ENCODE results near the gene EML4. TPM values are rescaled to one million over a fixed set of nuclear protein-coding genes. Genes with fewer than 3 reads are reported as not detected.

Gene EML4
- total and polyA plus RNA-seq, 2 of the 13 experiments (the other 11 are each of a cell fraction or from before 2014, with no cell fraction given): 243 to 476 TPM

DNA sequence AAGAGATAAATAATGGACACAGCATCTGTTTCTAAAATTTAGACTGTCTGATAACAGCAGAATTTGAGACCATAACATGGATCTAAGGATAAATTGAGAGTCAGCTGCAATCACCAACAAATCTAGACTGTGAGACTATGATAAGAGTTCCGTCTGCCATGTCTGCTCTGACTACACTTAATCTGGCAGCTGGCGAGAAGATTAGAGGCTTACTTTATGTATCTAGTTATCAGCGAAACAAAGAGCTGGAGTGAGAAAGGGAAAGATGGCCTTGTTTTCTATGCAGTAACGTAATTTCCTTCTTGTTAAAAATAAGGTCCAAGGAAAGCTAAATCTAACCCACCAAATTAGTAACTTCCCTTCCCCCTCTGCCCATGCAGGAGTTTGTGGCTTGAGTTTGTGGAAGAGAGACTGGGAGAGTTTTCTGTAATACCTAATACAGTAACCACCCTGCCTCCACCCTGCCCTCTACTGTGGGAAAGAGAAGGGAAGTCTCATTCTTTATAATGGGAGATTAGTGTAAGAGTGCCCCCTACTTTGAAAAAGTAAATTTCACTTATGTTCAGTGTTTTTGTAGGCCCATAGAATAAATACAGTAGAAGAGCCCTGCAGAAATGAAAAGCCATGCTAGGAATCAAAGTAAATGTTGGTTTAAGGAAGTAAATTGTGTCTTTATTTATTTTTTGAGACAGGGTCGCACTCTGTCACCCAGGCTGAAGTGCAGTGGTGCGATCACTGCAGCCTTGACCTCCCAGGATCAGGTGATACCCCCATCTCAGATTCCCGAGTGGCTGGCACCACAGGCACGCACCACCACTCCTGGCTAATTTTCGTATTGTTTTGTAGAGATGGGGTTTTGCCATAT is 27.5 kb downstream of the EML4 start (continued):
- TF ChIP-seq, protein P1, sequence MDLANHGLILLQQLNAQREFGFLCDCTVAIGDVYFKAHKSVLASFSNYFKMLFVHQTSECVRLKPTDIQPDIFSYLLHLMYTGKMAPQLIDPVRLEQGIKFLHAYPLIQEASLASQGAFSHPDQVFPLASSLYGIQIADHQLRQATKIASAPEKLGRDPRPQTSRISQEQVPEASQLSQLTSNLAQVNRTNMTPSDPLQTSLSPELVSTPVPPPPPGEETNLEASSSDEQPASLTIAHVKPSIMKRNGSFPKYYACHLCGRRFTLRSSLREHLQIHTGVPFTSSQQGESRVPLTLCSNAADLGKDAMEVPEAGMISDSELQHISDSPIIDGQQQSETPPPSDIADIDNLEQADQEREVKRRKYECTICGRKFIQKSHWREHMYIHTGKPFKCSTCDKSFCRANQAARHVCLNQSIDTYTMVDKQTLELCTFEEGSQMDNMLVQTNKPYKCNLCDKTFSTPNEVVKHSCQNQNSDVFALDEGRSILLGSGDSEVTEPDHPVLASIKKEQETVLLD (CRISPR knock-in tag; IDR thresholded peaks at IDR 0.05; ENCODE audit: low read depth): no peak
- TF ChIP-seq KDM6A (CRISPR knock-in tag; IDR thresholded peaks at IDR 0.05; ENCODE audit: low read depth) (no peak), ZKSCAN8 (CRISPR knock-in tag; IDR thresholded peaks at IDR 0.05; ENCODE audit: borderline replicate concordance) (peak; percentile 49; the same call in 1 of the 2 replicates), HMGXB3 (CRISPR knock-in tag; IDR thresholded peaks at IDR 0.05; ENCODE audit: borderline replicate concordance) (no peak), RFX5 (IDR thresholded peaks at IDR 0.05; ENCODE audit: low read depth, low read length) (no peak), PRPF4 (IDR thresholded peaks at IDR 0.05; ENCODE audit: low read depth, low read length, poor library complexity, severe bottlenecking) (no peak), ZNF547 (CRISPR knock-in tag; IDR thresholded peaks at IDR 0.05) (no peak; the same call in 1 of the 2 replicates), NCOA2 (CRISPR knock-in tag; IDR thresholded peaks at IDR 0.05) (peak; percentile 93), POLR2AphosphoS2 (IDR thresholded peaks at IDR 0.05; ENCODE audit: low read depth, low read length) (0 out of 2 replicates have a peak, but pooled peaks have one; percentile 54), HNF4G (IDR thresholded peaks at IDR 0.05; ENCODE audit: borderline replicate concordance, low read depth, low read length) (peak; percentile 77), HNF4G (CRISPR knock-in tag; IDR thresholded peaks at IDR 0.05; ENCODE audit: borderline replicate concordance, low read depth) (no peak; the same call in 1 of the 2 replicates), PHF20 (CRISPR knock-in tag; IDR thresholded peaks at IDR 0.05) (no peak), ELF4 (CRISPR knock-in tag; IDR thresholded peaks at IDR 0.05; ENCODE audit: borderline replicate concordance) (no peak)
- TF ChIP-seq, protein P2, sequence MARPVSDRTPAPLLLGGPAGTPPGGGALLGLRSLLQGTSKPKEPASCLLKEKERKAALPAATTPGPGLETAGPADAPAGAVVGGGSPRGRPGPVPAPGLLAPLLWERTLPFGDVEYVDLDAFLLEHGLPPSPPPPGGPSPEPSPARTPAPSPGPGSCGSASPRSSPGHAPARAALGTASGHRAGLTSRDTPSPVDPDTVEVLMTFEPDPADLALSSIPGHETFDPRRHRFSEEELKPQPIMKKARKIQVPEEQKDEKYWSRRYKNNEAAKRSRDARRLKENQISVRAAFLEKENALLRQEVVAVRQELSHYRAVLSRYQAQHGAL (CRISPR knock-in tag; IDR thresholded peaks at IDR 0.05; ENCODE audit: not compliant biosample characterization): no peak
- TF ChIP-seq, protein P3, sequence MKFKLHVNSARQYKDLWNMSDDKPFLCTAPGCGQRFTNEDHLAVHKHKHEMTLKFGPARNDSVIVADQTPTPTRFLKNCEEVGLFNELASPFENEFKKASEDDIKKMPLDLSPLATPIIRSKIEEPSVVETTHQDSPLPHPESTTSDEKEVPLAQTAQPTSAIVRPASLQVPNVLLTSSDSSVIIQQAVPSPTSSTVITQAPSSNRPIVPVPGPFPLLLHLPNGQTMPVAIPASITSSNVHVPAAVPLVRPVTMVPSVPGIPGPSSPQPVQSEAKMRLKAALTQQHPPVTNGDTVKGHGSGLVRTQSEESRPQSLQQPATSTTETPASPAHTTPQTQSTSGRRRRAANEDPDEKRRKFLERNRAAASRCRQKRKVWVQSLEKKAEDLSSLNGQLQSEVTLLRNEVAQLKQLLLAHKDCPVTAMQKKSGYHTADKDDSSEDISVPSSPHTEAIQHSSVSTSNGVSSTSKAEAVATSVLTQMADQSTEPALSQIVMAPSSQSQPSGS (CRISPR knock-in tag; IDR thresholded peaks at IDR 0.05): 0 out of 2 replicates have a peak, but pooled peaks have one; percentile 55
- TF ChIP-seq, protein P4, sequence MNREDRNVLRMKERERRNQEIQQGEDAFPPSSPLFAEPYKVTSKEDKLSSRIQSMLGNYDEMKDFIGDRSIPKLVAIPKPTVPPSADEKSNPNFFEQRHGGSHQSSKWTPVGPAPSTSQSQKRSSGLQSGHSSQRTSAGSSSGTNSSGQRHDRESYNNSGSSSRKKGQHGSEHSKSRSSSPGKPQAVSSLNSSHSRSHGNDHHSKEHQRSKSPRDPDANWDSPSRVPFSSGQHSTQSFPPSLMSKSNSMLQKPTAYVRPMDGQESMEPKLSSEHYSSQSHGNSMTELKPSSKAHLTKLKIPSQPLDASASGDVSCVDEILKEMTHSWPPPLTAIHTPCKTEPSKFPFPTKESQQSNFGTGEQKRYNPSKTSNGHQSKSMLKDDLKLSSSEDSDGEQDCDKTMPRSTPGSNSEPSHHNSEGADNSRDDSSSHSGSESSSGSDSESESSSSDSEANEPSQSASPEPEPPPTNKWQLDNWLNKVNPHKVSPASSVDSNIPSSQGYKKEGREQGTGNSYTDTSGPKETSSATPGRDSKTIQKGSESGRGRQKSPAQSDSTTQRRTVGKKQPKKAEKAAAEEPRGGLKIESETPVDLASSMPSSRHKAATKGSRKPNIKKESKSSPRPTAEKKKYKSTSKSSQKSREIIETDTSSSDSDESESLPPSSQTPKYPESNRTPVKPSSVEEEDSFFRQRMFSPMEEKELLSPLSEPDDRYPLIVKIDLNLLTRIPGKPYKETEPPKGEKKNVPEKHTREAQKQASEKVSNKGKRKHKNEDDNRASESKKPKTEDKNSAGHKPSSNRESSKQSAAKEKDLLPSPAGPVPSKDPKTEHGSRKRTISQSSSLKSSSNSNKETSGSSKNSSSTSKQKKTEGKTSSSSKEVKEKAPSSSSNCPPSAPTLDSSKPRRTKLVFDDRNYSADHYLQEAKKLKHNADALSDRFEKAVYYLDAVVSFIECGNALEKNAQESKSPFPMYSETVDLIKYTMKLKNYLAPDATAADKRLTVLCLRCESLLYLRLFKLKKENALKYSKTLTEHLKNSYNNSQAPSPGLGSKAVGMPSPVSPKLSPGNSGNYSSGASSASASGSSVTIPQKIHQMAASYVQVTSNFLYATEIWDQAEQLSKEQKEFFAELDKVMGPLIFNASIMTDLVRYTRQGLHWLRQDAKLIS (CRISPR knock-in tag; IDR thresholded peaks at IDR 0.05): peak; percentile 73; the same call in 1 of the 2 replicates

All from HepG2 (cell line).